Astrocyte (in vitro differentiated cells and primary cell): ENCODE data around the gene SEPTIN12. TPM values are rescaled to one million over a fixed set of nuclear protein-coding genes. Genes with fewer than 3 reads are reported as not detected.

ENCODE experiments used
- DNase-seq: peaks from one replicate; pipeline ENCODE4 v3.0.0-alpha.2; 2010; ENCODE audit warnings: low read depth
- FAIRE-seq: peaks from 2 replicates; lab custom pipeline; 2011; peaks lifted over from hg19 to GRCh38; lab: Jason Lieb, UNC
- H2AFZ ChIP-seq: 2 replicates; pipeline ENCODE4 v1.6.0; 2012; ENCODE audit warnings: low read depth, low read length, inconsistent platforms
- H3K27ac ChIP-seq: 2 replicates; pipeline ENCODE4 v1.5.1; 2011; ENCODE audit warnings: low read depth, low read length, inconsistent platforms
- H3K27me3 ChIP-seq: 2 replicates; pipeline ENCODE4 v1.6.0; 2011; ENCODE audit warnings: low read length, inconsistent platforms; ENCODE audit not compliant: insufficient read depth
- H3K36me3 ChIP-seq: 2 replicates; pipeline ENCODE4 v1.5.1; 2011; ENCODE audit warnings: low read length, inconsistent platforms; ENCODE audit not compliant: insufficient read depth
- H3K4me1 ChIP-seq: 2 replicates; pipeline ENCODE4 v1.5.1; 2011; ENCODE audit warnings: low read length, inconsistent platforms; ENCODE audit not compliant: insufficient read depth
- H3K4me2 ChIP-seq: 2 replicates; pipeline ENCODE4 v1.6.0; 2012; ENCODE audit warnings: low read length, inconsistent platforms
- H3K4me3 ChIP-seq: 2 replicates; pipeline ENCODE4 v1.5.1; 2011; ENCODE audit warnings: low read depth, mild to moderate bottlenecking, low read length, inconsistent platforms; ENCODE audit not compliant: insufficient read depth
- H3K79me2 ChIP-seq: 2 replicates; pipeline ENCODE4 v1.6.0; 2012; ENCODE audit warnings: mild to moderate bottlenecking, low read length, inconsistent platforms; ENCODE audit not compliant: insufficient read depth
- H3K9ac ChIP-seq: 2 replicates; pipeline ENCODE4 v1.6.0; 2012; ENCODE audit warnings: mild to moderate bottlenecking, low read length, inconsistent platforms
- H3K9me3 ChIP-seq: 2 replicates; pipeline ENCODE4 v1.5.1; 2012; ENCODE audit warnings: low read depth, mild to moderate bottlenecking, low read length, inconsistent platforms; ENCODE audit not compliant: insufficient read depth
- H4K20me1 ChIP-seq: 2 replicates; pipeline ENCODE4 v1.6.0; 2012; ENCODE audit warnings: low read length, inconsistent platforms; ENCODE audit not compliant: insufficient read depth
- H3K27ac Mint-ChIP-seq: one replicate; pipeline ENCODE4 v1.8.0; 2021; ENCODE audit warnings: mild to moderate bottlenecking, mixed read lengths; ENCODE audit not compliant: unreplicated experiment
- H3K27me3 Mint-ChIP-seq: one replicate; pipeline ENCODE4 v1.8.0; 2021; ENCODE audit warnings: low read depth, mixed read lengths; ENCODE audit not compliant: unreplicated experiment
- H3K36me3 Mint-ChIP-seq: one replicate; pipeline ENCODE4 v1.8.0; 2021; ENCODE audit warnings: low read depth, mixed read lengths; ENCODE audit not compliant: unreplicated experiment
- H3K4me1 Mint-ChIP-seq: one replicate; pipeline ENCODE4 v1.8.0; 2021; ENCODE audit warnings: low read depth, mixed read lengths; ENCODE audit not compliant: unreplicated experiment
- H3K4me3 Mint-ChIP-seq: one replicate; pipeline ENCODE4 v1.8.0; 2021; ENCODE audit warnings: mild to moderate bottlenecking, moderate library complexity, mixed read lengths; ENCODE audit not compliant: unreplicated experiment
- H3K9me3 Mint-ChIP-seq: one replicate; pipeline ENCODE4 v1.8.0; 2021; ENCODE audit warnings: mild to moderate bottlenecking, mixed read lengths; ENCODE audit not compliant: unreplicated experiment
- CTCF ChIP-seq: IDR thresholded peaks from 2 replicates; pipeline ENCODE4 v1.5.1; 2011; ENCODE audit warnings: low read depth, mild to moderate bottlenecking, inconsistent platforms, low read length, moderate library complexity; ENCODE audit not compliant: insufficient read depth
- EZH2 ChIP-seq: IDR thresholded peaks from 2 replicates; pipeline ENCODE4 v1.6.1; 2012; ENCODE audit warnings: mild to moderate bottlenecking, low read length, inconsistent platforms; ENCODE audit not compliant: insufficient read depth
- total RNA-seq: library from RNA; stranded (reverse); gene quantifications from 2 replicates; pipeline ENCODE4 v1.2.1, GENCODE V29; 2021

SEPTIN12 gene
- total RNA-seq, 1 donor from 2014 or later, result 5.9 TPM

GRCh38 chr16:4811242-4811641, 23.1 kb upstream of the SEPTIN12 start:
- H2AFZ ChIP-seq, result no peak overlapping the region
- no peak overlapping the region for H3K4me3 Mint-ChIP-seq
- DNase-seq, result no peak
- no peak overlapping the region for H3K27ac Mint-ChIP-seq
- no peaks in the 10 kb centered on the region for H3K9me3 ChIP-seq
- no peaks in the 10 kb centered on the region for H3K79me2 ChIP-seq
- H3K4me2 ChIP-seq, result no peak overlapping the region
- H3K4me3 ChIP-seq, result no peak overlapping the region
- H3K36me3 Mint-ChIP-seq, result peaks cover 15% of the 10 kb centered on the region
- H3K4me1 ChIP-seq, result no peaks in the 10 kb centered on the region
- H3K4me1 Mint-ChIP-seq, result no peaks in the 10 kb centered on the region
- FAIRE-seq, result no peak
- TF ChIP-seq CTCF, result no peak
- peaks cover 19% of the 10 kb centered on the region for H3K36me3 ChIP-seq
- no peak overlapping the region for H3K9ac ChIP-seq
- no peaks in the 10 kb centered on the region for H3K27me3 Mint-ChIP-seq
- no peaks in the 10 kb centered on the region for H3K27me3 ChIP-seq
- no peak overlapping the region for H3K27ac ChIP-seq
- H4K20me1 ChIP-seq, result peaks cover 4% of the 10 kb centered on the region
- H3K9me3 Mint-ChIP-seq, result no peaks in the 10 kb centered on the region

DNA sequence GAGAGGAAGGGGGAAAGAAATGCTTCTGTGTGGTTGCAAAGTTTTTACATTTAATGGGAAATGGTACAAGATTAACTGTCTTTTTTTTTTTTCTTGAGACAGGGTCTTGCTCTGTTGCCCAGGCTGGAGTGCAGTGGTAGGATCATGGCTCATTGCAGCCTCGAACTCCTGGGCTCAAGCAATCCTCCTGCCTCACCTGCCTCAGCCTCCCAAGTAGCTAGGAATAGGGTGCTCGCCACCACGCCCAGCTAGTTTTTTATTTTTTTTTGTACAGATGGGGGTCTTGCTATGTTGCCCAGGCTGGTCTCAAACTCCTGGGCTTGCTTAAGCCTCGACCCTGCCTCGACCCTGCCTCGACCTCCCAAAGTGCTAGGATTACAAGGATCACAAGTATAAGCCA, 18.1 kb upstream of the SEPTIN12 start:
- TF ChIP-seq EZH2 (no peak), CTCF (no peak)
- Histone ChIP-seq H3K4me1 (peaks cover 9% of the 10 kb centered on the region), H2AFZ (no peak overlapping the region), H3K9ac (no peak overlapping the region), H3K4me3 (no peak overlapping the region), H3K79me2 (no peaks in the 10 kb centered on the region), H3K27me3 (no peaks in the 10 kb centered on the region), H3K36me3 (peaks cover 12% of the 10 kb centered on the region), H3K27ac (no peak overlapping the region), H3K9me3 (no peaks in the 10 kb centered on the region), H4K20me1 (peaks cover 4% of the 10 kb centered on the region), H3K4me2 (no peak overlapping the region)
- FAIRE-seq (no peak), DNase-seq (no peak)
- Mint-ChIP-seq H3K27ac (no peak overlapping the region), H3K4me3 (no peak overlapping the region), H3K36me3 (peaks cover 2% of the 10 kb centered on the region), H3K4me1 (peaks cover 17% of the 10 kb centered on the region), H3K9me3 (no peaks in the 10 kb centered on the region), H3K27me3 (no peaks in the 10 kb centered on the region)

DNA sequence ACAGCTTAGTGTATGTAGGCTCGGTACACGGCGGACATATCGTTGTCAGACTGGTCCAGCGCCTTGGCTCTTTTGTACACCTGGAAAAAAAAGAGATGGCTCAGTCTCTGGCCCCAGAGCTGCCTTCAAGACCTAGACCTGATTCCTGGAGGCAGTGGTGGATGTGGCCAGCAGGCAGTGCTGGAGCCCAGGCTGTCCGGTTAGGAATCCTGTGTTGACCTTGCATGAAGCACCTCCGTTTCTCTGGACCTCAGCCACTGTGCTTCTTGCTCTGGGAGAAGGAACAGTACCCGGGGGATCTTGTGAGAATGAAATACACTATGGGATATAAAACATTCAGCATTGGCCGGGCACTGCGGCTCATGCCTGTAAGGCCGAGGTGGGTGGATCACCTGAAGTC, 17.1 kb upstream of the SEPTIN12 start:
- FAIRE-seq, result no peak
- H3K27ac Mint-ChIP-seq, result no peak overlapping the region

More for the DNA sequence above, 17.1 kb upstream of the SEPTIN12 start:
- peaks cover 10% of the 10 kb centered on the region for H3K4me1 ChIP-seq
- peaks cover 12% of the 10 kb centered on the region for H3K36me3 ChIP-seq
- peaks cover 13% of the 10 kb centered on the region for H4K20me1 ChIP-seq
- TF ChIP-seq EZH2, result no peak
- TF ChIP-seq CTCF, result no peak
- no peak overlapping the region for H3K4me3 ChIP-seq
- no peak overlapping the region for H3K27ac ChIP-seq
- Mint-ChIP-seq H3K9me3 (no peaks in the 10 kb centered on the region), H3K4me1 (peaks cover 17% of the 10 kb centered on the region), H3K27me3 (no peaks in the 10 kb centered on the region), H3K4me3 (no peak overlapping the region), H3K36me3 (peaks cover 2% of the 10 kb centered on the region)
- no peak overlapping the region for H3K9ac ChIP-seq
- H3K27me3 ChIP-seq, result no peaks in the 10 kb centered on the region
- no peaks in the 10 kb centered on the region for H3K79me2 ChIP-seq
- H2AFZ ChIP-seq, result no peak overlapping the region
- H3K9me3 ChIP-seq, result no peaks in the 10 kb centered on the region
- no peak overlapping the region for H3K4me2 ChIP-seq
- no peak for DNase-seq
